Nephron progenitor cell (in vitro differentiated cells): ENCODE data around the gene SNRPF.

Source experiments
- DNase-seq: peaks from one replicate; pipeline ENCODE4 v3.0.0; 2021
- H3K27ac Mint-ChIP-seq: 2 replicates; pipeline ENCODE4 v1.8.0; 2021; ENCODE audit warnings: mild to moderate bottlenecking, moderate library complexity, mixed read lengths
- H3K27me3 Mint-ChIP-seq: 2 replicates; pipeline ENCODE4 v1.8.0; 2021; ENCODE audit warnings: mild to moderate bottlenecking, low read depth, mixed read lengths; ENCODE audit not compliant: poor library complexity
- H3K36me3 Mint-ChIP-seq: 2 replicates; pipeline ENCODE4 v1.8.0; 2021; ENCODE audit warnings: low read depth, mixed read lengths
- H3K4me1 Mint-ChIP-seq: 2 replicates; pipeline ENCODE4 v1.8.0; 2021; ENCODE audit warnings: mixed read lengths
- H3K4me3 Mint-ChIP-seq: 2 replicates; pipeline ENCODE4 v1.8.0; 2021; ENCODE audit warnings: mild to moderate bottlenecking, moderate library complexity, mixed read lengths
- H3K9me3 Mint-ChIP-seq: 2 replicates; pipeline ENCODE4 v1.8.0; 2021; ENCODE audit warnings: mild to moderate bottlenecking, moderate library complexity, mixed read lengths
- CTCF ChIP-seq: fragments of 200-600 bp; sonication (generic); IDR thresholded peaks from 2 replicates; pipeline ENCODE4 v1.5.0; 2021; ENCODE audit warnings: antibody characterized with exemption

Gene SNRPF

DNA sequence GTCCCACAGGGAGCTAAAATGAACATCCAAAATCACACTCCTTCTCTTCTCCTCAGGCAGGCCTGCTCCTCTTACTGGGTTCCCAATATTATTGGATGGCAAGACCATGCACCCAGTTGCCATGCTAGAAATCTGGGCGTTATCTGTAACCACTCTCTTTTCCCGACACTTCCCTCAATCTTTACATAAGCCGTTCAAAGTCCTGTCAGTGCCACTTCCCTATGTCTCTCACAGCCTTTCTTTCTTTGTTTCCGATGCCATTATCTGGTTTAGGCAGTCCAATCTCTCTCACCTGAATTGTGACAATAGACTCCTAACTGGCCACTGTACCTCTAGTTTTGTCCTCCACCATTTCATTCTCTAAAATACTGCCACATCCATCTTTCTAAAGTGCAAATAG lies 24.1 kb downstream of the SNRPF start:
- H3K27ac Mint-ChIP-seq: no peak overlapping the region
- H3K4me1 Mint-ChIP-seq: no peaks in the 10 kb centered on the region
- no peaks in the 10 kb centered on the region for H3K9me3 Mint-ChIP-seq
- DNase-seq: no peak
- TF ChIP-seq CTCF: no peak
- H3K27me3 Mint-ChIP-seq: no peaks in the 10 kb centered on the region
- H3K4me3 Mint-ChIP-seq: no peak overlapping the region
- no peaks in the 10 kb centered on the region for H3K36me3 Mint-ChIP-seq

DNA sequence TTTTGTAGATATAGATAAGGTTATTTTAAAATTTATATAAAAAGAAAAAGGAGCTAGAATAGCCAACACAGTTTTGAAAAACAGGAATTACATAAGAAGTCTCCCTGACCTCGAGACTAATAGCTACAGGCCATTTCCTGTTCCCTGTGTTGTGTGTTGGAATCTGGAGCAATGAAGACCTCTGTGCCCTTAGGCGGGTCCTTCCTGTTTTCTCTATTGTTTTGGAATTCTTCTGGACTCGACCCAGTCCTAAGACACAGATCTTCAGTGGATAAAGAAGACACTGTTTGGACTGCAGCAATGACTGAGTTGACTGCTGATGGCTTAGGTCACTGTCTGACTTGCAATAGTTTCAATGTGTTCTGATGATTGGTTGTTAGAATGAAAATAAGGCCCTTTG lies 26.2 kb downstream of the SNRPF start:
- DNase-seq: no peak
- no peak for TF ChIP-seq CTCF
- no peaks in the 10 kb centered on the region for H3K27me3 Mint-ChIP-seq
- no peak overlapping the region for H3K27ac Mint-ChIP-seq
- H3K9me3 Mint-ChIP-seq: no peaks in the 10 kb centered on the region
- H3K36me3 Mint-ChIP-seq: no peaks in the 10 kb centered on the region
- H3K4me1 Mint-ChIP-seq: no peaks in the 10 kb centered on the region
- no peak overlapping the region for H3K4me3 Mint-ChIP-seq

DNA sequence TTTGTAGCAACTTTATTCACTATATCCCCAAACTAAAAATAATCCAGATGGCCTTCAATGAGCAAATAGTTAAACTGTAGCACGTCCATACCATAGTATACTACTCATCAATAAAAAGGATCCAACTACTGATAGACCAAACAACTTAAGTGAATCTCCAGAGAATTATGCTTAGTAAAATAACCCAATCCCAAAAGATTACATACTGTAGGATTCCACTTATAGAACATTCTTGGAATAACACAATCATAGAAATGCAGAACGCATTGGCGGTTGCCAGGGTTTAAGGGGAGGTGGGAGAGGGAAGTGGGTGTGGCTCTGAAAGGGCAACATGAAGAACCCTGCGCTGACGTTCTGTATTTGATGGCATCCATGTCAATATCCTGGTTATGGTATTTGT lies 28.6 kb downstream of the SNRPF start:
- H3K9me3 Mint-ChIP-seq: no peaks in the 10 kb centered on the region
- H3K27ac Mint-ChIP-seq: no peak overlapping the region
- peaks cover 3% of the 10 kb centered on the region for H3K27me3 Mint-ChIP-seq
- no peaks in the 10 kb centered on the region for H3K36me3 Mint-ChIP-seq
- no peak overlapping the region for H3K4me3 Mint-ChIP-seq
- no peaks in the 10 kb centered on the region for H3K4me1 Mint-ChIP-seq
- DNase-seq: no peak
- no peak for TF ChIP-seq CTCF

DNA sequence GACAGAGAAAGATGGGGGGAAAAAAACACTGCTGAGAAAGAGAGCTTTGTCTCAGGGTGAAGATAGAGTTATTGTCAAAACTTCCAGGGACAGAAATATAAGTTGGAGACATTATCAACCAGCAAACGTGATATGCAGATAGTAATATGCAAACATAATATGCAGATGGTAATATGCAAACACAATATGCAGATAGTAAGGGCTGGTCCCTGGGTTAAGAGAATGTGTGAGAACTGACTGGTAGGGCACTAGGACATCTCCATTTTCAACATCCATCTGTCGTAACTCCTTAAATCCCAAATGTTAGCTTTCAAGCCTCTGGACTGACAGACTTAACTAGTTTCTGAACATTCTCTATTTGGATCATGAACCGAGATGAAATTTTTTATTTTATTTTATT lies 32.2 kb downstream of the SNRPF start:
- Mint-ChIP-seq H3K27me3 (peaks cover 7% of the 10 kb centered on the region), H3K4me1 (no peaks in the 10 kb centered on the region), H3K36me3 (no peaks in the 10 kb centered on the region), H3K9me3 (no peaks in the 10 kb centered on the region), H3K4me3 (no peak overlapping the region), H3K27ac (no peak overlapping the region)
- no peak for TF ChIP-seq CTCF
- no peak for DNase-seq

- H3K4me3 Mint-ChIP-seq: no peak overlapping the region
- H3K4me1 Mint-ChIP-seq: no peaks in the 10 kb centered on the region
- peaks cover 14% of the 10 kb centered on the region for H3K27me3 Mint-ChIP-seq
- H3K36me3 Mint-ChIP-seq: no peaks in the 10 kb centered on the region
- no peak overlapping the region for H3K27ac Mint-ChIP-seq
- no peak for DNase-seq
- no peaks in the 10 kb centered on the region for H3K9me3 Mint-ChIP-seq
- no peak for TF ChIP-seq CTCF
Measured at GRCh38 chr12:95896846-95897245, 38.1 kb downstream of the SNRPF start.

- Mint-ChIP-seq H3K27me3 (peaks cover 10% of the 10 kb centered on the region), H3K4me3 (no peak overlapping the region), H3K36me3 (no peaks in the 10 kb centered on the region), H3K4me1 (no peaks in the 10 kb centered on the region), H3K27ac (no peak overlapping the region), H3K9me3 (peaks cover 2% of the 10 kb centered on the region)
- no peak for DNase-seq
- TF ChIP-seq CTCF: no peak
Measured at GRCh38 chr12:95898081-95898480, 39.3 kb downstream of the SNRPF start.
